Stimulated activated CD4-positive, alpha-beta T cell treated with anti-CD3 and anti-CD28 coated beads, Interleukin-1b, Interleukin-23, amount 100 ng/mL, for 1 hour (primary cell): Measurements from ENCODE around the gene PI4KA.
"Not testable (repeated sequence)": the region's sequence is repeated elsewhere in the genome, so short reads cannot be mapped to it uniquely, and the experiment has no call there.

Source experiments
- DNase-seq, 2 donors: peaks; one replicate each; pipeline ENCODE4 v3.0.0-alpha.2; 2020; ENCODE audit warnings: low read depth in 2 of 2

PI4KA gene

DNA sequence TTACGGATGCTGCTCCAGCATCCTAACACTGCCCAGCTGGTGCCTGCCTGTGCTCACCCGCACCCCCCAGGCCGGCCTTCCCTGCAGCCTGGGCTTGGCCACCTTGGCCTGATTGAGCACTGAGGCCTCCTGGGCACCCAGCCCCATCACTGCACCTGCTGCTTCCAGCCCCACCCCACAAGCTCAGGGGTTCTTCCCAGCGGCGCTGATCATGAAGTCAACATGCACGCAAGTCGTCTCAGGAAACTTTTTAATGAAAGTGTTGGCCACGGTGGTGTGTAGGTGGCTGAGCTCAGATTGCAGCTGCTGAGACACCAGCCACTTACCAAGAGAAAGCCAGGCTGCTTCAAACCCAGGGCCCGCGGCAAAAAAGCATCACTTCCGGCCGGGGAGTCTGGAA is 163.4 kb downstream of the PI4KA start:
- DNase-seq: not testable (repeated sequence)

DNA sequence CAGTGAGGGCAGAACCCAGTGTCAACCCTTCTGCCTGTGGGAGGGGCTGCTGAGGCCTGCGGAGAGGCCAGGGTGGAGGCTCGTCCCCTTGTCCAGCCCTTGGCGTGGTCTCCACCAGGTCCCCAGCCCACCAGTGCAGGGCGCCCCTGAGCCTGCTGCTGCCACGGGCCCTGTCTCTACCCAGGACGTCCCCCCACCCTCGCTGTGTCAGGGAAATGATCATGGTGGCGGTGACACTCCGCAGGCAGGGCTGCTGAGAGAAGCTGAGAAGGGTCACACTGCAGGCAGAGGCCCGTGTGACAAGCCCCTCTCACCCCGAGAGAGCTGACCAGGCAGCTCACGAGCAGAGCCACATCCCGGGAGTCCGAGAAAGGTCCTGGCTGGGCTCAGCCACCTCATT is 164.4 kb downstream of the PI4KA start:
- not testable (repeated sequence) for DNase-seq

DNA sequence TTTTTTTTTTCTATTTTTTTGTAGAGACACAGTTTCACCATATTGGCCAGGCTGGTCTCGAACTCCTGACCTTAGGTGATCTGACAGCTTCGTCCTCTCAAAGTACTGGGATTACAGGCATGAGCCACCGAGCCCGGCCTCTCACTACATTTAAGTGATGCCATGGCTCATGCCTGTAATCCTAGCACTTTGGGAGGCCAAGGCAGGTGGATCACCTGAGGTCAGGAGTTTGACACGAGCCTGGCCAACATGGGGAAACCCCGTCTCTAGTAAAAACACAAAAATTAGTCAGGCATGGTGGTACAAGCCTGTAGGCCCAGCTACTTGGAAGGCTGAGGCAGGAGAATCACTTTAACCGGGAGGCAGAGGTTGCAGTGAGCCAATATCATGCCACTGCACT is 165.7 kb downstream of the PI4KA start:
- not testable (repeated sequence) for DNase-seq

DNA sequence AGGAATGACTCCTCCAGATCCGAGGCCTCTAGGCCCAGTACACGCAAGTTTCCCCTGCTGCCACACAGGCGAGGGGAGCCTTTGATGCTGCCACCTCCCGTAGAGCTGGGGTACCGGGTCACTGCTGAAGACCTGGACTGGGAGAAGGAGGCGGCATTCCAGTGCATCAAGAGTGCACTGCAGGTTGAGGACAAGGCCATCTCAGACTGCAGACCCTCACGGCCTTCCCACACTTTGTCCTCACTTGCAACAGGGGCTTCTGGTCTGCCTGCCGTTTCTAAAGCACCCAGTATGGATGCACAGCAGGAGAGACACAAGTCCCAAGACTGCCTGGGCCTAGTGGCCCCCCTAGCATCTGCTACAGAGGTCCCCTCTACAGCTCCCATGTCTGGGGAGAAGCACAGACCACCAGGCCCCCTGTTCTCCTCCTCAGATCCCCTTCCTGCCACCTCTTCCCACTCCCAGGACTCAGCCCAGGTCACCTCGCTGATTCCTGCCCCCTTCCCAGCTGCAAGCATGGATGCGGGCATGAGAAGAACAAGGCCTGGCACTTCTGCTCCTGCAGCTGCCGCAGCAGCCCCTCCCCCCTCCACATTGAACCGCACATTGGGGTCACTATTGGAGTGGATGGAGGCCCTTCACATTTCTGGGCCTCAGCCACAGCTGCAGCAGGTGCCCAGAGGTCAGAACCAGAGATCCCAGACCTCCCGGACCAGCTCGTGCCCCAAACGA is 167.9 kb downstream of the PI4KA start:
- not testable (repeated sequence) for DNase-seq

DNA sequence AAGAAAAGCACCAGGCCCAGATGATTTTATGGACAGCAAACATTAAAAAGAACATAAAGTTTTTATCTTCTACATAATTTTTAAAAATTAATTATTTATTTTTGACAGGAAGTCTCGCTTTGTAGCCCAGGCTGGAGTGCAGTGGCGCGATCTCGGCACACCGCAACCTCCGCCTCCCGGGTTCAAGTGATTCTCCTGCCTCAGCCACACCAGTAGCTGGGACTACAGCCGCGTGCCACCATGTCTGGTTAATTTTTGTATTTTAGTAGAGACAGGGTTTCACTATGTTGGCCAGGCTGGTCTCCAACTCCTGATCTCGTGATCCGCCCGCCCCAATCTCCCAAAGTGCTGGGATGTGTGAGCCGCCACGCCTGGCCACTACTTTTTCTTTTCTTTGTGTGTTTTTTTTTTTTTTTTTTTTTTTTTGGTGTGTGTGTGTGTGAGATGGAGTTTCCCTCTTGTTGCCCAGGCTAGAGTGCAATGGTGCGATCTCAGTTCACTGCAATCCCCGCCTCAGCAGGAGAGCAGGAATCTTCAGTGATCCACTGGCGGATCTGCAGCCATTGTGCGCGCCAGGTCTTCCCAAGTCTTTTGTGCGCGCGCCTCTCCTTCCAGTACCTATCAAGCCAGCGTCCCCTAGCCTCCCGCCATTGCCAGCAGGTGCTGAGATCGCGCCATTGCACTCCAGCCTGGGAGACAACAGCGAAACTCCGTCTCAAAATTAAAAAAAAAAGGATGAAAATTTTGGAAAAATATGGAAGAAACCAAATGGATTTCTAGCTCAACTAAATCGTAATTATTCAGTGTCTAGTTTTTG is 171.0 kb downstream of the PI4KA start:
- DNase-seq: not testable (repeated sequence)

DNA sequence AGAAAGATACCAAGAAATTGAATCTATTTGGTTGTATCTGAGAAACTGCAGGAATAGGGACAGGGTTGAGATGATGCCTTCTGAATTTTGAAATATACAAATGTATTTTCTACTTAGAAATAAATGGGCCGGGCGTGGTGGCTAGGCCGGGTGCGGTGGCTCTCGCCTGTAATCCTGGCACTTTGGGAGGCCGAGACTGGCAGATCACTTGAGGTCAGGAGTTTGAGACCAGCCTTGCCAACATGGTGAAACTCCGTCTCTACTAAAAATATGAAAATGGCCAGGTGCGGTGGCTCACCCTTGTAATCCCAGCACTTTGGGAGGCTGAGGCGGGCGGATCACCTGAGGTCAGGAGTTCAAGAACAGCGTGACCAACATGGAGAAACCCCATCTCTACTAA is 172.8 kb downstream of the PI4KA start:
- DNase-seq: not testable (repeated sequence)

DNA sequence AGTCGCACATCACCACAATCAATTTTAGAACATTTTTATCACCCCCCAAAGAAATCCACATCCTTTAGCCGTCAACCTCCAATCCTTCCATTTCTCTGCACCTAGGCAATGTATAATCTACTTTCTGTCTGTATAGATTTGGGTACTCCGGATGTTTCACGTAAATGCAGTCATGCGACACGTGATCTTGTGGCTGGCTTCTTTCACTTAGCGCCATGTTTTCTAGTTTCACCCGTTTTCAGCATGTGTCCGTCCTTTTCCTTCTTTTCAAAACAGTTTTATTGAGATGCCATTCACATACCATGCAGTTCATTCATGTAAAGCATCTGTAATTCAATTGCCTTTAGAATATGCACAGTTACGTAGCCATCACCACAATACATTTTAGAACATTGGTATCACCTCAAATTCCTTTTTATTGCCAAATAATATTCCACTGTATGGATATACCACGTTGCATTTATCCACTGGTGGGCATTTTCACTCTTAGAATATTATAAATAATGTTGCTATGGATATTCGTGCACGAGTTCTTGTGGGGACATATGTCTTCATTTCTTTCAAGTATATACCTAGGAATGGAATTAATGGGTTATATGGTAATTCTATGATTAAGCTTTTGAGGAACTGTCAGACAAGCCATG is 179.7 kb downstream of the PI4KA start:
- DNase-seq: not testable (repeated sequence)

DNA sequence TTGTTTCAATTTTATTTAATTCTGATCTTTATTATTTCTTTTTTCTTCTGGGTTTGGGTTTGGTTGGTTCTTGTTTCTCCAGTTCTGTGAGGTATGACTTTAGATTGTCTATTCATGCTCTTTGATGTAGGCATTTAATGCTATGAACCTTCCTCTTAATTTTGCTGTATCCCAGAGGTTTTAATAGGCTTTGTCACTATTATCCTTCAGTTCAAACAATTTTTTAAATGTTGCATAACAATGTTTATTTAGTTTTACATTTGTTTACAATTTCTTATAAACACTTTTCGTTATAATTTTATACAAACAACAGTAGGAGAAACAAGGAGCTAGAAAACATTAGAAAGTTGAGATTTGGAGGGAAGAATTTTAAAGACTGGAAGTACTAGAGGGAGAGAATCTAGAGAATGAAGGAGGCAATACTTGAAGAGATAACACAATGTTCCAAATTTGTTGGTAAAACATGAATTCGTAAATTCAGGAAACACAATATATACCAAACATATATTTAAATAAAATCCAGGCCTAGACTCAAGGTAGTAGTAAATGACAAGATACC is 180.8 kb downstream of the PI4KA start:
- no peak for DNase-seq

DNA sequence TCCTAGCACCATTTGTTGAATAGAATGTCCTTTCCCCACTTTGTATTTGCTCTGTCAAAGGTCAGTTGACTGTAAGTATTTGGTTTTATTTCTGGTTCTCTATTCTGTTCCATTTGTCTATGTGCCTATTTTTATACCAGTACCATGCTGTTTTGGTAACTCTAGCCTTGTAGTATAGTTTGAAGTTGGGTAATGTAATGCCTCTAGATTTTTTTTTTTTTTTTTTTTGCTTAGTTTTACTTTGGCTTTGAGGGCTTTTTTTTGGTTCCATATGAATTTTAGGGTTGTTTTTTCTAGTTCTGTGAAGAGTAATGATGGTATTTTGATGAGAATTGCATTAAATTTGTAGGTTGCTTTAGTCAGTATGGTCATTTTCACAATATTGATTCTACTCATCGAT is 183.0 kb downstream of the PI4KA start:
- DNase-seq: not testable (repeated sequence)

DNA sequence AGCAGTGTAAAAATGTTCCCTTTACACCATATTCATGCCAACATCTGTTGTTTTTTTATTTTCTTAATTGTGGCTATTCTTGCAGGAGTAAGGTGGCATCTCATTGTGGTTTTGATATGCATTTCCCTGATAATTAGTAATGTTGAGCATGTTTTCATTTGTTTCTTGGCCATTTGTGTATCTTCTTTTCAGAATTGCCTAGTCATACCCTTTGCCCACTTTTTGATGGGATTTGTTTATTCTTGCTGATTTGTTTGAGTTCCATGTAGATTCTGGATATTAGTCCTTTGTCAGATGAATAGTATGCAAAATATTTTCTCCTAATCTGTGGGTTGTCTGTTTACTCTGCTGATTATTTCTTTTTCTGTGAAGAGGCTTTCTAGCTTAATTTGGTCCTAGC is 183.6 kb downstream of the PI4KA start:
- no peak for DNase-seq

DNA sequence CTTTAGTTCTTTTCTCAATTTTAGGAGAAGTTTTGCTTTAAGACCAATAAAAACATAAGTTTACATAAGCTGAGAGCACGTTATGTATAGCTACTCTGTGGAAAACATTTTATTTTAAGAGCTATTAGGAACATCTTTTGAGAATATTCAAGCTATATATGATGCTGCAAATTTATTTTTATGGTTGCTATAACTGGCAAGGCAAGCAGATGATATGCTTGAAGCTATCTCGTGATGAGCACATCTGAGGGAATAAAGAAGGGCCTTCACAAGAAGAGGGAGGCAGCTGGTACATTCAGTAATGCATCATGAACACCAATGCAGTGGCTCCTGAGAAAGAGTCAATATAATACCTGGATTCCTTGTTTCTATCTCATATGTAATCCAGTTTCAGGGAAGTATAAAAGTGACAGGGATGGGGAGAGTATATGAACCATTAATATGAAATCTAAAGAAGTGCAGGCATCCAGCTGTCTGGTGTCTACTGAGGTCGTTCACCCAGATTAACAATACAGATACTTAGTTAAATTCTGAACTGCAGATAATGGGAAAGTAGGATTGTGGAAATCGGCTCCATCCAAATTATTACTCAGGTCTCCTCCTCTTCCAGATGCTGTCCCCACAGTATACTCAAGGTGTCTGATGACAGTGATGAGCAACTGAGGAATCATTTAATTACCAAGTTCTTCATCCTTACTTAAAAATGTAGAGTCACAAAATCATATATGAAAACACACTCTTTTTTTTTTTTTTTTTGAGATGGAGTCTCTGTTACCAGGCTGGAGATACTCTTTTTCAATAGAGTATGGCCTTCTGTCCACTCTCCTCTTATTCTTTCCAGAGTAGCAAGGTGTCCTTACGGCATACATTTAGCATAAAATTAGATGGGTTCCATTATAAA is 185.1 kb downstream of the PI4KA start:
- no peak for DNase-seq

DNA sequence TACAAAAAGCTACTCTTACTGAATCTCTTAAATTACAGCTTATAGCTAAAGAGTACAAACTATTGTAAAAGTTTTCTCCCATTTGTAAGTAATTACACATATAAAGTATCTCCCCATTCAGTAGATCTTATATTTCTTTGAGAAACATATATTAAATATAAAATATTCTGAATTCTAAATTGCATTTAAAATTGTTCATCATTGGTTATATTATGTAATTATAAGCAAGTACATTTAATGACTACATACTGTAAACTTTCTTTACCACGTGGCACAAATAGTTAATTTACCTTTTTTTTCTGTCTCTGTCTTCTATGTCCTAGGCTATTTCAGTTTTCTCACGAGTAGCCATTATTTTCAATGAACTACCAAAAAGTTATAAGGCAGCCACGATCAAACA is 185.9 kb downstream of the PI4KA start:
- DNase-seq: no peak

DNA sequence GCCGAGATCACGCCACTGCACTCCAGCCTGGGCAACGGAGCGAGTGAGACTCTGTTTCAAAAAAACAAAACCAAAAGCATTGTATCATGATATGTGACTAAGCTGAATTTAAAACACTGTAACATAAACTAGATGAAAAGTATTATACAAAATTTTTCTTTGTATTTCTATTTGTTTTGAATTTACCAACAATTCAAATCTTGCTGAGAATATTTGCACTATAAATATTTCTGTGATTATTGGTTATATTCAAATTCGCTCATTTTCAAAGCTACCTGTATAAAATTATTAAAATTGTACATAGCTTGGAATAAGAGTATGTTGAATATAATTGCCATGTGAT is 186.6 kb downstream of the PI4KA start:
- DNase-seq: no peak

DNA sequence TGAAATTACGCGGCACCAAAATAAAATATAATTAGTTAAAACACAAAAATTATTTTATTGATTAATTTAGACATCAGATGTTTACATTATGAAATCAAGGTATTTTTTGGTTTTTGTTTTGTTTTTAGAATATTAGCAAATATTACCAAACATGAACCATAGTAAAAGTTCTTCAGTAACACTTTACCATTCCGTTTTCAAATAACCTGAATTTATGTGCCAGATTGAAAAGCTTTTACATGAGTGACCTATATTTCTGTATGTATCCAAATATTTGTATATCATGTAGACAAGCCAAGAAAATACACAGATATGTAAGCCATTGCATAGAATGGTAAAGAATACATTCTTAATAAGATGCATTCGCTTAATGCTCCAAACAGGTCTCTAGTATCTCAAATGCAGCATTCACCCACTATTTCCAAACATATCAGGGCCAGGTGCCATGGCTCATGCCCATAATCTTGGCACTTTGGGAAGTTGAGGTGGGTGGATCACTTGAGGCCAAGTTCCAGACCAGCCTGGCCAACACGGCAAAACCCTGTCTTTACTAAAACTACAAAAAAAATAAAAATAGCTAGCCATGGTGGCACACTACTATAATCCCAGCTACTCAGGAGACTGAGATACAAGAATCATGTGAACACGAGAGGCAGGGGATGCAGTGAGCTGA is 187.1 kb downstream of the PI4KA start:
- DNase-seq: no peak

DNA sequence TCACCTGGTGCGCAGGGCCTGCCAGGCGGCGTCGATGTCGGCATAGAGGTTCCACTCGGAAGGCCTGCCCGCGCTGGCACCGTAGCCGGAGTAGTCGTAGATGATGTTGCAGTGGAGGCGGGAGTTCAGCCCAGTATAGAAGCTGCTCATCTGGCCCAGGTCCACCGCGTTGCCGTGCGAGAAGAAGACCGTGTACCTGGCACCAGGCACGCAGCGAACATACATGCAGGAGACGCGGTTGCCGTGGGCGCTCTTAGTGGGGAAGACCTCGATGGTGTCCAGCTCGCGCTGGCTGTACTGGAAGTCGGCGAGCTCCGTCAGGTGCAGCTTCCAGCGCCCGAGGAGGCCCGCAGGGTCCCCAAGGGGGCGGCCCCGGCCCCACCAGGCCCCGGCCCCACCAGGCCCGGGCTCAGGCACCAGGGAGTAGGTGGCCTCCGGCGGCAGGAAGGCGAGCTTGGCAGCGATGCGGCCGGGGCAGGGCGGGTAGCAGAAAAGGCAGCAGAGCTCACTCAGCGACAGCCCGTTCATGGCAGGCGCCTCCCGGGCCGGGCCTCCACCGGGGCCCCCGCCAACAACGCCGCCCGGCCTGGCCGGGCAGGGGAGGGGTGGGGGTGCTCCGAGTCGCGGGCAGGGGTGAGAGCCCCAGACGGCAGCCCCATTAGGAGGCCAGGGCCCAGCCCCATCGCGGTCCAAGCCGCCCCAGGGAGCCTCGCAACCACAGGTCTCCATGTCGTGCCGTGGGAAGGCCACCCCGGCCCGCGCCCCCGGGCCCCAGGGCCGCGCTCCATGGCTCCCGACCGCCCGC is 188.0 kb downstream of the PI4KA start:
- DNase-seq: not testable (repeated sequence)

DNA sequence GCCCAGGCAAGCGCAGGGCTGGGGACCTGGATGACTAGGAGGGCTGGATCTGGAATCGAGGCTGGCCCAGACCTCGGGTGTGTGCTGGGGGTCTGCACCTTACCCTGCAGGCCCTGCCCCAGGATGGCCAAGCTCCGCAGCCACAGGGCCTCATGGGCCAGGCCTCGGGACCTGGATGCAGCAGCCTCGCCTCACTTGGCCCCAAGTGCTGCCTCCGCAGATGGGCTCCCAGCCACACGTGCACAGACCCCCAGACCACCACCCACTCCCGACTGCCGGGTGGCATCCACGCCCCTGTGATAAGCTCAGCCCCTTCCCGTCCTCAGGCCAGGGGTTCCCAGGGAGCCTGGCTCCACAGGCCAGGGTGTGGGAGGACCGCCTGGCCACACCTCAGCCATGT is 188.7 kb downstream of the PI4KA start:
- DNase-seq: not testable (repeated sequence)

DNA sequence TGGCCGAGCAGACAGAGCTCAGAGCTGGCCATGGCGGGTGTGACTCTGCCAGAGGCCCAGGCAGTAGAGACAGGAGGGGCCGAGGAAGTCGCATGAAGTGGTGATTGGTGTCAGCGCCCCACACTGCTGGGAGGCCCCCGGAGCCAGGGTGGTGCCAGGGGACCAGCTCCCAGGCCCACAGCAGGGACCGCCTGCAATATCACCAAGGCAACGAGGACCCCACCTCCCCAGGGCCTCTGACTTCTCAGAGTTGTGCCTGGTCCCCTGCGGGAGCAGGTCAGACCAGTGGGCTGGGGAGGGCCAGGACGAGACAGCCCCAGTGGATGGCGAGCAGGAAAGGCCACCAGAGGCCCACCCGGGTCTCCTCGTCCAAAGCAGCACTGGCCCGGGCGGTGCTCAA is 189.1 kb downstream of the PI4KA start:
- DNase-seq: not testable (repeated sequence)

DNA sequence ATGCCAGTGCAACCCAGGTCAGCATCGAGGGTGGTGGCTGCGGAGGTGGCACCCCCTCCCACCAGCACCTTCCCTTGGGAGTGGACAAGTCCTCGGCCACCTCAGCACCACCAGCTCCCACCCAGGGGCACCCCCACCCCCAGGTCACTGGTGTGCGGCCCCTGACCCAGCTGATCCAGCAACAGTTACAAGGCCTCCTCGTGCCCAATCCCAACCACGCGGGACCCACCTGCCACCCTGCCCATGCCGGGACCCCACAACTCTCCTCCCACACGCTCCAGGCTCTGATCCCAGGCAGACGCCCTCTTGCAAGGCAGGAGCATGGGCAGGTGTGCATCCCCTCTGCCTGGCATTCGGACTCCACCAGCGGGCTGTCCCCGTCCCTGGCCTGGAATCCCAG is 189.8 kb downstream of the PI4KA start:
- not testable (repeated sequence) for DNase-seq

DNA sequence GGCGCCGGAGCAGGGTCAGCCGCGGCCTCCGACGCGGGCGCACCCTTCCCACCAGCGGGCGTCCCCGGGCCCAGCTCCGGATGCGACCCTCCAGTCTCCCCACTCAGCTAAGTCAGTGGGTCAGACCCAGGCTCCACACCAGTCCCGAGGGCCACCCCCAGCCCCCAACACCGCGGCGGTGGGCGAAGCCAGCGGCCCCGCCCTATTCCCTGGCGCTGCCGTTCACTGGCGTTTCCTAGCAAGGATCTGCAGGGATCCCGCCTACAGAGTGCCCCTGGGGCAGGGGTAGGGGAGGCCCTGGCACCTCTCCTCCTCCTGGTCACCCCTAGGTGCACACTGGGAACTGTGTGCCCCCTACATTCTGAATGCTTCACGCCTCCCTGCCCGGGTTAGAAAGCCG is 190.4 kb downstream of the PI4KA start:
- not testable (repeated sequence) for DNase-seq

DNA sequence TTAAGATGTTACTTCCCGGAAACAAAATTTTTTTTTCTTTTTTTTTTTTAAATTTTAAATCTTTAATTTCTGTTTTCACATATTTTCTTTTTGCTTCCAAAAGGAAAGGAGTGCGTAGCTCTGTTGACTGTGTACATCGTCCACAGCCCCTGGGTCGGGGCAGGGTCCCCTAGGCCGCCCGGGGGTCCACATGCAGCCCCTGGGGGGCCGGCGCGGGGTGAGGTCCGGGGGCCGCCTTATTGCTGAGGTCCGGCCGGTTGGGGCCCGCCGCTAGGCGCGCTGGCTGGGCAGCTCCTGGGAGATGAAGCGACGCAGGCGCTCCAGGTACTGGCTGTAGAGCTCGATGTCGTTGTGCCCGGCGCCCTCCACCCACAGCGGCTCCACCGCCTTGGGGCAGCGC is 191.1 kb downstream of the PI4KA start:
- not testable (repeated sequence) for DNase-seq
